Stimulated activated CD8-positive, alpha-beta memory T cell treated with anti-CD3 and anti-CD28 coated beads, Interleukin-4, amount 100 ng/mL, for 48 hours (primary cell): ENCODE data around the gene COL1A2.
A peak's percentile ranks its signal among the peaks of the same experiment; 100 is the strongest.

Experiments
- DNase-seq: peaks from one replicate; pipeline ENCODE4 v3.0.0-alpha.2; 2020

Gene COL1A2

DNA sequence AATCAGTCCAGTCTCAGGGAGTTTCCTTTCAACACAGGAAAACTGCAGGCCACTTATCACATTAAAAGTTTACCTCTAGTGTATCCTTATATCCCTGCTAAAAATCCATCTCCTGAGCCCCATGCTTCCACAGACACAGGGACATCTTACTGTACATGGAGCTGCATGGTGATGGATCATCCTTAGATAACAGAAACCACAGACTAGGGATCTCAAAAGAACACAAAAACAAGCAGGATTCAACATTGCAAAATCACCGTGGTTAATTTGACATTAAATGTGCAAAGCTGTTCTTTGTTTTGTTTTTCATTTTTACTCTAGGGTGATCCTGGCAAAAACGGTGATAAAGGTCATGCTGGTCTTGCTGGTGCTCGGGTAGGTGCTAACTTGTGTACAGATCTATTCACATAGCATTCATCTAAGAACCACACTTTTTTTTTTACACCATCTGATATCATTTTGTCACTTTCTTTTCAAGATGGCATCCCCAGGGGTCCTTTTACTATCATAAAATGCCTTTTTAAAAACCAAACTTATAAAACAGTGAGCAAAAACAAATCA lies 18.1 kb downstream of the COL1A2 start:
- DNase-seq, result no peak

DNA sequence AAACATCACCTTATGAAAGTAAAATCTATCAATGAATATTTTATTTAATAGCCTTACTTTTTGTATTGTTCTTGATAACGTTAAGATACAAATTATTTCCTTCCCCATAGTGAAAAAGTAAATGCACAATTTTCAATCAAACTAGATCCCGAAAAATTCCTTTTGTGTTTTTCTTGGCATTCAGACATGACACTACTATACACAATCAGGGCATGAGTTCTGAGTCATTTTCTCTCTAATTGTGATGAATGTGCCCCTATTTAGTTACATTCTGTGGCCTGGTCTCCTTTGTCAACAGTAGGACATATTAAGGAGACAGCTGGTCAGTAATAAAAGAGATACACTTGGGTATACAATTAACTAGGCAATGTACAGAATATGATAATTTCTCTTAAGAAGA lies 19.8 kb downstream of the COL1A2 start:
- no peak for DNase-seq

- no peak for DNase-seq
These were observed 20.3 kb downstream of the COL1A2 start for GRCh38 chr7:94414980-94415379.

DNA sequence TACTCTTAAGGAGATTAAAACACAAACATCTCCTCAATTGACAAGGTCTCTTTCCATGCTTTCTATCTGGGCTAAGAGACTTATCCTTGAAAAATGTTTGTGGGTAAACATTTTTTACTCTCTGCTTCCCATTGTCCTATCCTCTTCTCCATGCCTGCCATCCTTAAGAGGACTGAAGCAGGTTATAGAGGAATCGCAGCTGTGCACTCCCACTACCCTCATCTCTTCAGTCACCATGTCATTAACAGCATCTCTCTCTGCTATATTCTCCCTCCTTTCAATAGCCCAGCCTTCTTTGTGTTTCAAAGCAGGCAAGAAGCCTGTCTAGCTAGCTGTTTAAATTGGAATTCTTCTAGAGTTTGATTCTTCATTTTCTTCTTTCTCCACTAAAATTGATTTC lies 22.6 kb downstream of the COL1A2 start:
- no peak for DNase-seq

DNA sequence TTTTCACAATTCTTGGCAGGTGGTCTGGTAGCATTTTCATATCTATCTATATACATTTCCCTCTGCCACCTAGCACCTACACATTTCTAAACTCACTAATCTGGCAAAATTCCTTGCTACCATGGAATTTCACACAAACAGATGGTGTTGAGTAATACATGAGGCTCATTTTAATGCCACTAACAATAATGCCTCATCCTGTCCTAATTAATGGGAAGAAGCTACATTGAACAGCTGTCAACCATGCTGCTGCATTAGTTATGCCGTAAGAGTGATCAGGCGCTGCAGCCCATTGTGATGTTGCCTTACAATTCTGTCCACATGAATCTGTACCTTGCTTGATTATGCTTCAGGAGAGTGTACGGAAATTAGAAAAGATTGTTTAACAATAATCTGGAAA lies 23.2 kb downstream of the COL1A2 start:
- DNase-seq, result no peak

GRCh38 chr7:94418851-94419250 lies 24.2 kb downstream of the COL1A2 start:
- DNase-seq, result no peak

- no peak for DNase-seq
These were observed 25.6 kb downstream of the COL1A2 start for GRCh38 chr7:94420328-94420727.

DNA sequence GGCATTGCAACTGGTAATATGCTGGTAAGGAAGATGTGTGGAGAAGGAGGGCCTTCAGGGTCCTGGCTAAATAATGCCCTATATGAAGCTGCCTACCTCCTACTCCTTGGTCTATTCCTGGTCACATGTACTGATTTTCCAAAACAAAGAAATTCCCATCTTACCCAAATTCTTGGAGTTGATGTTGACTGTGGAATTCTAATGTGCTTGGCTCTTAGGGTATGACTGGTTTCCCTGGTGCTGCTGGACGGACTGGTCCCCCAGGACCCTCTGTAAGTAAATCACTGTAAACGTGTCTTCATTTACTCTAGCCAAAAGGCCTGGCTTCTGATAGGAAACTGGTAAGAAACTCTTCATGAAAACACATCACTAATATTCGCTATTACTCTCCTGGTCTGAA lies 27.0 kb downstream of the COL1A2 start:
- DNase-seq, result no peak

- no peak for DNase-seq
These were observed 27.4 kb downstream of the COL1A2 start for GRCh38 chr7:94422136-94422535.

GRCh38 chr7:94422827-94423460 lies 28.2 kb downstream of the COL1A2 start:
- no peak for DNase-seq

DNA sequence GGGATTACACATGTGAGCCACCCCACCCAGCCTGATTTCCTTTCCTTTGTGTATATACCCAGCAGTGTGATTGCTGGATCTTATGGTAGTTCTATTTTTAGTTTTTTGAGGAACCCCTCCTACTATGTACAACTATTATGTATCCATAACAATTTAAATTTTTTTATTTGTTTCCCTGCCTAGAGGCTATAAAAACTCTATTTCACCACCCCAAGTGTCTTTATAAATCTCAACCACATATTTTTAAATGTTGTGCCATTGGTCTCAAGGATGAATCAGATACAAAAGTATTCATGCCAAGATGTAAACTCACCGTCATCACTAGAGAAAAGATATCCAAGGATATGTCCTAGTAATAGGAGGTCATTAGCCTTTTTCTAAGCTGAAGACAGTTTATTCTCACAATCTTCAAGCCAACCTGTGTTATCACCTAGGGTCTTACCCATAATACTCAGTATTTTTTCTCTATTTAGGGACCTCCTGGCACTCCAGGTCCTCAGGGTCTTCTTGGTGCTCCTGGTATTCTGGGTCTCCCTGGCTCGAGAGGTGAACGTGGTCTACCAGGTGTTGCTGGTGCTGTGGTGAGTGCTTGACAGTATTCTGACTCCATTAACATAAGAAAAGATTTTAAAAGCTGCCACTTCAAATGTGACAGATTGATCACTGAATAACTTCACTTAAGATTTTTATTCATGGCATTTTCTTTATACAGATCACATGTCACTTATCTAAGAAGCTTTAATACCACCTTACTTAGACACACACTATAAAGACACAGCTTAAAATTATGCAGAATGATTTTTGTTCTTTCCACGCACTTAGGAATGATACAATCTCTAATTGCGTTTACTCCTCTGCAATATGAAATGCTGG lies 29.4 kb downstream of the COL1A2 start:
- no peak for DNase-seq

GRCh38 chr7:94425546-94425945 lies 30.9 kb downstream of the COL1A2 start:
- DNase-seq, result no peak

DNA sequence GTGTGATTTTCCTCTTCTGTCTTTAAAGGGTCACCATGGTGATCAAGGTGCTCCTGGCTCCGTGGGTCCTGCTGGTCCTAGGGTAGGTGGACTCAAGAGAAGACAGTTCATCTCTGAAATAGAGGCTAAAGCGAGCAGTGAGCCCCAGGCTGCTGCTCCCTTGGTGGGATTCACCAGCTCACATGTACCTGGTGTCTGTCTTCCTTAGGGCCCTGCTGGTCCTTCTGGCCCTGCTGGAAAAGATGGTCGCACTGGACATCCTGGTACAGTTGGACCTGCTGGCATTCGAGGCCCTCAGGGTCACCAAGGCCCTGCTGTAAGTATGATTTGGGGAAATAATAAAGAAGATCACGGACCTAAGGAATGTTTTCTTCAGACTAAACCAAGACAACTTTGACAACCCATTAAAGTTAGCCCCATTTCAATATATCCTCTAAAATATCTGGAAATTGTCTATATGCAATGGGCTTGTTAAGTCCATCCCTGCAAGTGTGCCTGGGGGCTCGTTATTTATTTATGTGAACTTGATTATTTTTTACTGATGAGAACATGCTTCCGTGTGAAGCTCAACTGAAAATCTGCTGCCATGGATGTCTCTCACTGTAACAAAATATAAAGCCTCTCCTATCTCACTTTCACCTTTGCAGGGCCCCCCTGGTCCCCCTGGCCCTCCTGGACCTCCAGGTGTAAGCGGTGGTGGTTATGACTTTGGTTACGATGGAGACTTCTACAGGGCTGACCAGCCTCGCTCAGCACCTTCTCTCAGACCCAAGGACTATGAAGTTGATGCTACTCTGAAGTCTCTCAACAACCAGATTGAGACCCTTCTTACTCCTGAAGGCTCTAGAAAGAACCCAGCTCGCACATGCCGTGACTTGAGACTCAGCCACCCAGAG lies 32.5 kb downstream of the COL1A2 start:
- DNase-seq, result no peak

DNA sequence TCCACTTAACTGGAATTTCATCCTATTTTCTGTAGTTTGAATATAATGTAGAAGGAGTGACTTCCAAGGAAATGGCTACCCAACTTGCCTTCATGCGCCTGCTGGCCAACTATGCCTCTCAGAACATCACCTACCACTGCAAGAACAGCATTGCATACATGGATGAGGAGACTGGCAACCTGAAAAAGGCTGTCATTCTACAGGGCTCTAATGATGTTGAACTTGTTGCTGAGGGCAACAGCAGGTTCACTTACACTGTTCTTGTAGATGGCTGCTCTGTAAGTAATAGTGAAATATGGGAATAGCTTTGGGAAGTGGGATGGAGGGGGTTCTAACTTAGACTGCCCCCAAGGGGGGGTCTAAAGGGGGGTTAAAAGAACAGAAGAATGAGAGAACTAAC lies 34.5 kb downstream of the COL1A2 start:
- DNase-seq, result no peak

DNA sequence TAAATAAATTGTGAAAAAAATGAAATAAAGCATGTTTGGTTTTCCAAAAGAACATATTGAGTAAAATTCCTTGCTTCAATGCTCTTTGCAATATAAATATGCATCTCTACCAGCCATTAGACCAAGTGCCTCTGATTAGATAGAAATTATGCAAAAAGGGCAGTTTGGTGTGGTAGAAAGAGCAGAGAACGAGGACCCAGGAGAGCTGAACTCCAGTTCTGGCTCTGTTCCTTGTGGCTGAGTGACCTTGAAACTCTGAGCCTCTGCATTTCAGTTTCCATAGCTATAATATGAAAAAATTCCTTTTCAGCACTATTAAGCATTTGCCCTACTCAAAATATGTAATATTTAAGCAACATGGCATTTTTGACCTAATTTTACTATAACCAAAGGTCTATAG lies 36.5 kb downstream of the COL1A2 start:
- no peak for DNase-seq

DNA sequence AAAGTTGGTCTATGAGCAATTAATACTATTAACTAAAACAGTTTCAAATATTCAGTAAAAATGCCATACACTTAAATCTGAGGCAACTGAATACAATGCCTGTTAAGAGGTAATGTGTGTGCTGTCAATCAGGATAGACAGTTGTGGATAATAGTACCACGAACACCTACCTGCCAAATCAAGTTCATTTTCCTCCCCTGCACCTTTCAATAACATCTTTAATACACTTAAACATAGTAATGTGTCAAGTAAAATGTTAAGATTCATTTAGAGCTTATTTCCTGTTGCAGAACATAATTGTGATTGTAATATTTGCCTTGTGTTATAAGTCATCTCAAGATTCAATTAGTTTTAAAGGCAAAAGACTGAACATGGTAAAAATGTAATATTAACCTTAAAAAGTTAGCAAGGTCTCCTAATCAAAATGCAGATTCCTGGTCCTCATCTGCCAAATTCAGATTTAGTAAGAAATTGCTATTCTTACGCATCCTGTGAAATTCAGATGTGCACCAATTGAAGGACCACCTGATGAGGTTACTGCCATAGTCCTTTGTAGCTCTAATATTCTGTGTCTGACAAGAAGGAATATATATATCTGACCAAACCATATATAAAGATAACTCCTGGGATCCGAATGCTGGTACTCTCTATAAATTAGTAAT lies 37.1 kb downstream of the COL1A2 start:
- DNase-seq, result no peak

GRCh38 chr7:94432281-94432670 lies 37.6 kb downstream of the COL1A2 start:
- no peak for DNase-seq

DNA sequence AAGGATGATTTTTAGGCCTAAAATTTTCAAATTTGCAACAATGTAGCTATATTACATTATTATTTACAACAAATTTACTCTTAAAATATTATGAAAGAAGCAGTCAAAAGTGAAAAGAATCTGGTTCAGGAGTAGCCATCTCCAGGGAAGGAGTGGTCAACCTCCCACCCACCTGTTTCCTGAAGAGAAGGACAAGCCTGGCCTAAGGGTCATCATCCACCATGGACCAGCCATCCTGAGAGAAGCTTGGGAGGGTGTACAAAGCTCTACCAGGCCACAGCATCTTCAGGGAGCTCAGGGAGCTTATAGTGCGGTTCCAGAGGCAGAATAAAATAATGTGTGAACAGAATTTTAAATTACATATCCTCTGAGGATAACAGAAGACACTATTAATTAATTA lies 38.1 kb downstream of the COL1A2 start:
- no peak for DNase-seq

DNA sequence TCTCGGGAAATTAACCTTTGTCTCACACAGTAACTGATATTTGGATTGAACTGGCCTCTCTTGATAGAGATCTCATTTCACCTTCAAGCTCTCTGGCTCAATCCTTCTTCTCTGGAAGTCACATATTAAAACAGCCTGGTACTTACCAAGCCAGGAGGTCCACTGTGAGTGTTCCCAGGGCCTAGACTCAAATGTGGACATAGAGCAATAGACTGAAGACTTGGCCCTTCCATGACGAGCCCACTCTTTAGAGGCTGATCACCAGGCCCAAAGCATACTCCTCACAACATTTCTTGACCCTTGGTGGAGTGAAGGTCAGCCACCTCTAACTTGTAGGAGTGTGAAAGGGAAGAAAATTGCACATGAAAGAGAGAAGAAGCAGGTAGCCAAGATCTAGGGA lies 38.5 kb downstream of the COL1A2 start:
- no peak for DNase-seq

GRCh38 chr7:94434042-94434441 lies 39.3 kb downstream of the COL1A2 start:
- DNase-seq, result no peak

DNA sequence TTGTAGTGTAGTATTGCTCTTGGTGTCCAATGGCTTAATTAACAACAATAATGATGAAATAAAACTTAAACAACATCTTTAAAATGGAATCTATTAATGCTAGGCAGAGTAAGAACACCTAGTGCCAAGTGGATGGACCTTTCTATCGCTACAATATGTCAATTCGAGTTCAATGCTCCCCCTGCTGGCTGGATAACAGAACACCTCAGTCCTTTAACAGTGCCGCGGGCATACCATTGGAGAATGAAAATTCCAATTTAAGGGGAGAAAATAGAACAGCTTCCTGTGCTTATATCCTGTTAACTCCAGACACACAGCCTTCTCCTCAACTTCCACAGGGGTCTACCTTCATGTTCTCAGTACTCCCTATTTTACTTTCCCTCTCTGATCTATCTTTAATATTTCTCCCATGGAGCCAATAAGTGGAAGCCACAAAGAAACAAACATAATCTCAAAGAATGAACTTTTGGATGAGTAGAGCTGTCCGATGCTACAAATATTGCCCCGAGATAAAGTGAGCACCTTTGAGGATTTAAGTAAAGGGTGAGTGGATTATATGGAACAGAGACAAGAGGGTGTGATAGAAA lies 41.4 kb downstream of the COL1A2 start:
- DNase-seq, result peak; percentile 61

- no peak for DNase-seq
These were observed 42.0 kb downstream of the COL1A2 start for GRCh38 chr7:94436700-94437099.
